PC-9 (cell line): ENCODE data around the gene PPIL1. TPM values are rescaled to one million over a fixed set of nuclear protein-coding genes. Genes with fewer than 3 reads are reported as not detected.
"Not testable (repeated sequence)": the region's sequence is repeated elsewhere in the genome, so short reads cannot be mapped to it uniquely, and the experiment has no call there.

ENCODE experiments used
- BruUV-seq: library from RNA; stranded (reverse); fragments of 400-500 nt; replicated peaks from 2 replicates; lab custom pipeline; 2021; lab: Mats Ljungman, UMichigan
- CTCF ChIA-PET: fragments of 300-600 bp; sonication (Branson Sonifier 250); formaldehyde crosslinking; loops from one replicate; lab custom pipeline; 2022; ENCODE audit warnings: antibody characterized with exemption; lab: Charles Lee
- POLR2A ChIA-PET: fragments of 300-600 bp; sonication (Branson Sonifier 250); formaldehyde crosslinking; loops from one replicate; lab custom pipeline; 2022; ENCODE audit warnings: antibody characterized with exemption; ENCODE audit not compliant: unreplicated experiment; lab: Charles Lee
- DNase-seq, 2 experiments: peaks; one replicate each; pipeline versions ENCODE4 v3.0.0 to v3.0.0-alpha.2; 2015 to 2022; ENCODE audit warnings: mixed read lengths in 1 of 2
- H2AFZ ChIP-seq: fragments of 200-600 bp; sonication (generic); 2 replicates; pipeline ENCODE4 v1.8.1; 2017; ENCODE audit warnings: antibody characterized with exemption
- H3F3A ChIP-seq: fragments of 200-600 bp; sonication (generic); 2 replicates; pipeline ENCODE4 v1.8.1; 2017; ENCODE audit warnings: antibody characterized with exemption, mild to moderate bottlenecking, low read depth; ENCODE audit not compliant: insufficient read depth
- H3K27ac ChIP-seq: fragments of 200-600 bp; sonication (generic); 2 replicates; pipeline ENCODE4 v1.6.1; 2016; ENCODE audit warnings: mixed run types
- H3K27me3 ChIP-seq: fragments of 200-600 bp; sonication (generic); 2 replicates; pipeline ENCODE4 v1.6.1; 2016; ENCODE audit warnings: low read depth, mixed run types; ENCODE audit not compliant: insufficient read depth
- H3K36me3 ChIP-seq: fragments of 200-600 bp; sonication (generic); 2 replicates; pipeline ENCODE4 v1.6.1; 2016; ENCODE audit warnings: low read depth, mixed run types
- H3K4me1 ChIP-seq: fragments of 200-600 bp; sonication (generic); replicated peaks from 2 replicates; pipeline ENCODE4 v1.6.1; 2016; ENCODE audit warnings: mixed run types; ENCODE audit not compliant: insufficient read depth
- H3K4me2 ChIP-seq: fragments of 200-600 bp; sonication (generic); 2 replicates; pipeline ENCODE4 v1.6.1; 2017; ENCODE audit warnings: mixed run types
- H3K4me3 ChIP-seq: fragments of 200-600 bp; sonication (generic); 2 replicates; pipeline ENCODE4 v1.6.1; 2016; ENCODE audit warnings: mixed run types
- H3K79me2 ChIP-seq: fragments of 200-600 bp; sonication (generic); 2 replicates; pipeline ENCODE4 v1.6.1; 2017; ENCODE audit warnings: low read depth, mixed run types
- H3K9me2 ChIP-seq: fragments of 200-600 bp; sonication (generic); 2 replicates; pipeline ENCODE4 v1.8.1; 2017; ENCODE audit warnings: mild to moderate bottlenecking; ENCODE audit not compliant: insufficient read depth
- H3K9me3 ChIP-seq: fragments of 200-600 bp; sonication (generic); 2 replicates; pipeline ENCODE4 v1.8.1; 2016; ENCODE audit warnings: low read depth; ENCODE audit not compliant: insufficient read depth
- H4K20me1 ChIP-seq: fragments of 200-600 bp; sonication (generic); 2 replicates; pipeline ENCODE4 v1.8.1; 2017; ENCODE audit not compliant: insufficient read depth
- EZH2 ChIP-seq: fragments of 200-600 bp; sonication (generic); IDR thresholded peaks from 2 replicates; pipeline ENCODE4 v1.8.0; 2017; ENCODE audit warnings: antibody characterized with exemption, low read depth
- intact Hi-C: fragments of 100-400 bp; cut with micrococcal nuclease; formaldehyde crosslinking; loops from one replicate; pipeline ENCODE4 v1.10.0; 2022; ENCODE audit not compliant: unreplicated experiment
- total RNA-seq: library from RNA; stranded (reverse); gene quantifications from 2 replicates; pipeline ENCODE4 v1.2.3, GENCODE V29; 2021
- TF ChIP-seq, protein P1 (sequence below): fragments of 200-600 bp; sonication (generic); conservative IDR thresholded peaks from 2 replicates; pipeline ENCODE4 v1.6.1; 2017; ENCODE audit warnings: mixed run types, antibody characterized with exemption, mild to moderate bottlenecking, moderate library complexity

PPIL1 gene
- total RNA-seq, 1 experiment from 2014 or later = 28.4 TPM

GRCh38 chr6:36904114-36904513 lies 29.5 kb upstream of the PPIL1 start:
- ChIA-PET CTCF (no interaction called here), POLR2A (no interaction called here)
- Histone ChIP-seq H3K36me3 (peaks cover 17% of the 10 kb centered on the region), H3K27me3 (no peaks in the 10 kb centered on the region), H3K9me3 (no peaks in the 10 kb centered on the region), H2AFZ (no peak overlapping the region), H3K4me3 (no peak overlapping the region), H3K4me1 (no peaks in the 10 kb centered on the region), H3K79me2 (no peaks in the 10 kb centered on the region), H3K4me2 (no peak overlapping the region), H3K27ac (no peak overlapping the region), H4K20me1 (0 out of 2 replicates have a peak, but pooled peaks cover 4% of the 10 kb centered on the region), H3F3A (0 out of 2 replicates have a peak, but pooled peaks cover 10% of the 10 kb centered on the region), H3K9me2 (no peaks in the 10 kb centered on the region)
- no TSS peak for BruUV-seq
- intact Hi-C loops = no loop called here
- TF ChIP-seq, protein P1, sequence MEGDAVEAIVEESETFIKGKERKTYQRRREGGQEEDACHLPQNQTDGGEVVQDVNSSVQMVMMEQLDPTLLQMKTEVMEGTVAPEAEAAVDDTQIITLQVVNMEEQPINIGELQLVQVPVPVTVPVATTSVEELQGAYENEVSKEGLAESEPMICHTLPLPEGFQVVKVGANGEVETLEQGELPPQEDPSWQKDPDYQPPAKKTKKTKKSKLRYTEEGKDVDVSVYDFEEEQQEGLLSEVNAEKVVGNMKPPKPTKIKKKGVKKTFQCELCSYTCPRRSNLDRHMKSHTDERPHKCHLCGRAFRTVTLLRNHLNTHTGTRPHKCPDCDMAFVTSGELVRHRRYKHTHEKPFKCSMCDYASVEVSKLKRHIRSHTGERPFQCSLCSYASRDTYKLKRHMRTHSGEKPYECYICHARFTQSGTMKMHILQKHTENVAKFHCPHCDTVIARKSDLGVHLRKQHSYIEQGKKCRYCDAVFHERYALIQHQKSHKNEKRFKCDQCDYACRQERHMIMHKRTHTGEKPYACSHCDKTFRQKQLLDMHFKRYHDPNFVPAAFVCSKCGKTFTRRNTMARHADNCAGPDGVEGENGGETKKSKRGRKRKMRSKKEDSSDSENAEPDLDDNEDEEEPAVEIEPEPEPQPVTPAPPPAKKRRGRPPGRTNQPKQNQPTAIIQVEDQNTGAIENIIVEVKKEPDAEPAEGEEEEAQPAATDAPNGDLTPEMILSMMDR = no peak
- no peak for DNase-seq

DNA sequence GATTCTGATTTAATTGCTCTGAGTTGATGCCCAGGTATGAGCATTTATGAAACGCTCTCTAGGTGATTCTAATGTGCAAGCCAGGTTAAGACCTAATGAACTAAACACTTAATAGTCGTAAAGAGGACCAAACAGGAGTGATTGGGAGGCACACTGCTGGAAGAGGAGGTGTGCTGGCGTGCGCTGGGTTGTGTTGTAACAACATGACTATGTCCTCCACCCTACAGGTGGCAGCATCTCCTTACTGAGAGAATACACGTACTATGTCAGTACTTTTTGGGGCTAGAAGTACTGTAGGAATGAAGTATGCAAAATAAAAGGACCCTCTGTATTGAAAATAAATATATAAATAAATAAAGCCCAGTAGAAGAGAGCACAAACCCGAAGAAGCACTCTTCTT lies 23.0 kb upstream of the PPIL1 start:
- H3K4me3 ChIP-seq = no peak overlapping the region
- intact Hi-C loops = no loop called here
- no peaks in the 10 kb centered on the region for H3K79me2 ChIP-seq
- no peak for TF ChIP-seq EZH2
- TF ChIP-seq, protein P1 = peak; percentile 55
- ChIA-PET CTCF (no interaction called here), POLR2A (interaction anchor here (0.6 kb wide), 1 partner anchor 808 kb away, joined by 6 read pairs; no protein-coding TSS in a partner anchor)
- no peaks in the 10 kb centered on the region for H3K4me1 ChIP-seq
- peaks cover 15% of the 10 kb centered on the region; the same call in 1 of the 2 replicates for H3F3A ChIP-seq
- no peak overlapping the region for H3K4me2 ChIP-seq
- no peak for DNase-seq
- no peaks in the 10 kb centered on the region for H3K27me3 ChIP-seq
- no peaks in the 10 kb centered on the region for H3K9me2 ChIP-seq
- H3K36me3 ChIP-seq = peaks cover 9% of the 10 kb centered on the region; the same call in 1 of the 2 replicates
- H3K9me3 ChIP-seq = no peaks in the 10 kb centered on the region
- H4K20me1 ChIP-seq = no peaks in the 10 kb centered on the region
- H2AFZ ChIP-seq = no peak overlapping the region
- no peak overlapping the region for H3K27ac ChIP-seq
- no TSS peak for BruUV-seq

- Histone ChIP-seq H3K4me2 (no peak overlapping the region), H4K20me1 (no peaks in the 10 kb centered on the region; the same call in 1 of the 2 replicates), H3K27me3 (no peaks in the 10 kb centered on the region), H3K79me2 (no peaks in the 10 kb centered on the region), H3K36me3 (no peaks in the 10 kb centered on the region), H3F3A (peaks cover 15% of the 10 kb centered on the region; the same call in 1 of the 2 replicates), H3K9me2 (no peaks in the 10 kb centered on the region), H2AFZ (no peak overlapping the region), H3K9me3 (no peaks in the 10 kb centered on the region), H3K4me3 (no peak overlapping the region), H3K4me1 (no peaks in the 10 kb centered on the region), H3K27ac (no peak overlapping the region)
- no TSS peak for BruUV-seq
- ChIA-PET POLR2A (no interaction called here), CTCF (no interaction called here)
- no peak for DNase-seq
- no peak for TF ChIP-seq EZH2
- TF ChIP-seq, protein P1 = no peak
- intact Hi-C loops = no loop called here
These were observed 19.7 kb upstream of the PPIL1 start for GRCh38 chr6:36893976-36894932.

GRCh38 chr6:36891153-36891552 lies 16.6 kb upstream of the PPIL1 start:
- POLR2A ChIA-PET, BruUV-seq, H3K36me3 ChIP-seq, H3K4me2 ChIP-seq, H3K27me3 ChIP-seq, H3K9me3 ChIP-seq, H2AFZ ChIP-seq, H3K27ac ChIP-seq, intact Hi-C loops, H3K9me2 ChIP-seq, H3K4me3 ChIP-seq, DNase-seq, CTCF ChIA-PET, H4K20me1 ChIP-seq: not testable (repeated sequence)
- Histone ChIP-seq H3F3A (peaks cover 15% of the 10 kb centered on the region; the same call in 1 of the 2 replicates), H3K79me2 (peaks cover 21% of the 10 kb centered on the region), H3K4me1 (peaks cover 11% of the 10 kb centered on the region)
